ENCODE measurements around the gene EEPD1. TPM values are rescaled to one million over a fixed set of nuclear protein-coding genes. Genes with fewer than 3 reads are reported as not detected.

The EEPD1 gene
- total and polyA plus RNA-seq, 2 donors (not counting 3 experiments of a cell fraction or from before 2014, with no cell fraction given), result 0.40 to 0.42 TPM

GRCh38 chr7:36216063-36216684 is 63.1 kb downstream of the EEPD1 start:
- Histone ChIP-seq H3K4me2 (ENCODE audit: insufficient read depth, low read length) (no peak overlapping the region), H3K9me1 (replicated peaks; ENCODE audit: control insufficient read depth, extremely low read depth, insufficient read depth, low read length) (no peaks in the 10 kb centered on the region), H3K79me2 (ENCODE audit: control insufficient read depth, insufficient read depth, low read length) (no peaks in the 10 kb centered on the region), H3K36me3 (ENCODE audit: control insufficient read depth in 2 of 2, extremely low read depth in 1 of 2, insufficient read depth in 2 of 2, low read length in 2 of 2) (no peaks in the 10 kb centered on the region), H3K27ac (ENCODE audit: insufficient read depth, low read depth, low read length) (no peak overlapping the region), H3K27me3 (ENCODE audit: control insufficient read depth in 2 of 2, insufficient read depth in 2 of 2, low read length in 2 of 2) (peaks cover 0 to 3% of the 10 kb centered on the region in 2 experiments), H2AFZ (ENCODE audit: low read depth, low read length) (no peak overlapping the region), H3K9ac (replicated peaks; ENCODE audit: extremely low read depth, insufficient read depth, low read length) (no peak overlapping the region), H3K9me3 (replicated peaks; ENCODE audit: control insufficient read depth, insufficient read depth, low read length) (no peaks in the 10 kb centered on the region), H3K4me1 (ENCODE audit: control insufficient read depth, extremely low read depth, insufficient read depth, low read length) (no peaks in the 10 kb centered on the region), H3K4me3 (replicated peaks in 1 of 3; ENCODE audit: insufficient read depth in 1 of 3, low read depth in 1 of 3, low read length in 3 of 3) (no peak overlapping the region), H4K20me1 (replicated peaks; ENCODE audit: control insufficient read depth, extremely low read depth, insufficient read depth, low read length) (no peaks in the 10 kb centered on the region)
- intact Hi-C loops (cut with micrococcal nuclease) (no loop called here), dilution Hi-C loops (cut with MboI; ENCODE audit: extremely low pct_ligation_motif_present, low sequenced_read_pairs) (no loop called here)
- ChIA-PET POLR2A (no interaction called here), CTCF (no interaction called here)
- TF ChIP-seq JUN (IDR thresholded peaks at IDR 0.05; ENCODE audit: borderline replicate concordance, insufficient read depth, insufficient read length, low read depth) (no peak), EZH2 (IDR thresholded peaks at IDR 0.05; ENCODE audit: borderline replicate concordance, low read depth, low read length, severe bottlenecking) (no peak)
- no TSS peak for BruUV-seq (replicated peaks)
- peak; percentile 47 for FAIRE-seq
- DNase-seq (ENCODE audit: low read depth, low spot score), result no peak

- POLR2A ChIA-PET, result no interaction called here
- Histone ChIP-seq H3K9me3 (replicated peaks; ENCODE audit: control insufficient read depth, insufficient read depth, low read length) (no peaks in the 10 kb centered on the region), H3K9ac (replicated peaks; ENCODE audit: extremely low read depth, insufficient read depth, low read length) (no peak overlapping the region), H4K20me1 (replicated peaks; ENCODE audit: control insufficient read depth, extremely low read depth, insufficient read depth, low read length) (no peaks in the 10 kb centered on the region), H3K27me3 (ENCODE audit: control insufficient read depth in 2 of 2, insufficient read depth in 2 of 2, low read length in 2 of 2) (peaks cover 0 to 3% of the 10 kb centered on the region in 2 experiments), H3K79me2 (ENCODE audit: control insufficient read depth, insufficient read depth, low read length) (no peaks in the 10 kb centered on the region), H3K27ac (ENCODE audit: insufficient read depth, low read depth, low read length) (no peak overlapping the region), H3K36me3 (ENCODE audit: control insufficient read depth in 2 of 2, extremely low read depth in 1 of 2, insufficient read depth in 2 of 2, low read length in 2 of 2) (no peaks in the 10 kb centered on the region), H2AFZ (ENCODE audit: low read depth, low read length) (no peak overlapping the region), H3K9me1 (replicated peaks; ENCODE audit: control insufficient read depth, extremely low read depth, insufficient read depth, low read length) (no peaks in the 10 kb centered on the region), H3K4me2 (ENCODE audit: insufficient read depth, low read length) (no peak overlapping the region), H3K4me1 (ENCODE audit: control insufficient read depth, extremely low read depth, insufficient read depth, low read length) (no peaks in the 10 kb centered on the region), H3K4me3 (replicated peaks in 1 of 3; ENCODE audit: insufficient read depth in 1 of 3, low read depth in 1 of 3, low read length in 3 of 3) (no peak overlapping the region)
- dilution Hi-C loops (cut with MboI; ENCODE audit: extremely low pct_ligation_motif_present, low sequenced_read_pairs) (no loop called here), intact Hi-C loops (cut with micrococcal nuclease) (no loop called here)
- DNase-seq (ENCODE audit: low read depth, low spot score) (no peak), FAIRE-seq (no peak)
- TF ChIP-seq EZH2 (IDR thresholded peaks at IDR 0.05; ENCODE audit: borderline replicate concordance, low read depth, low read length, severe bottlenecking), result no peak
- no peak for TF ChIP-seq MYC (IDR thresholded peaks at IDR 0.05; ENCODE audit: low read depth, low read length)
- no peak for TF ChIP-seq FOS (IDR thresholded peaks at IDR 0.05; ENCODE audit: borderline replicate concordance, insufficient read depth, low read length)
- no peak for TF ChIP-seq CTCF (IDR thresholded peaks at IDR 0.05; ENCODE audit: extremely low read depth in 1 of 2, insufficient read depth in 1 of 2, low read depth in 1 of 2, low read length in 2 of 2)
- no peak for TF ChIP-seq JUN (IDR thresholded peaks at IDR 0.05; ENCODE audit: borderline replicate concordance, insufficient read depth, insufficient read length, low read depth)
- TF ChIP-seq POLR2AphosphoS5 (IDR thresholded peaks at IDR 0.05; ENCODE audit: insufficient read depth, low read depth, low read length), result no peak
- TF ChIP-seq POLR2A (IDR thresholded peaks at IDR 0.05; ENCODE audit: low read depth, low read length), result no peak
- no peak for TF ChIP-seq MAX (IDR thresholded peaks at IDR 0.05; ENCODE audit: insufficient read depth, insufficient read length)
- TF ChIP-seq GATA2 (IDR thresholded peaks at IDR 0.05; ENCODE audit: insufficient read depth, insufficient read length, low read depth, low read length), result no peak
- no TSS peak for BruUV-seq (replicated peaks)
- CTCF ChIA-PET, result no interaction called here
Observed at GRCh38 chr7:36217211-36217960, 64.3 kb downstream of the EEPD1 start.
